AG09309 (cell line): ENCODE results near the gene TLN1.

ENCODE experiments used
- DNase-seq: peaks from one replicate; pipeline ENCODE4 v3.0.0-alpha.2; 2010; ENCODE audit warnings: low read depth
- H3K4me3 ChIP-seq: 2 replicates; pipeline ENCODE4 v1.5.1; 2011; ENCODE audit warnings: mild to moderate bottlenecking, low read depth, low read length, moderate library complexity; ENCODE audit not compliant: control insufficient read depth
- TF ChIP-seq, protein P1 (sequence below): IDR thresholded peaks from 2 replicates; pipeline ENCODE4 v1.5.1; 2011; ENCODE audit warnings: mild to moderate bottlenecking, low read depth, low read length, inconsistent platforms; ENCODE audit not compliant: insufficient read depth, control insufficient read depth; ENCODE audit errors: missing control alignments

The TLN1 gene

DNA sequence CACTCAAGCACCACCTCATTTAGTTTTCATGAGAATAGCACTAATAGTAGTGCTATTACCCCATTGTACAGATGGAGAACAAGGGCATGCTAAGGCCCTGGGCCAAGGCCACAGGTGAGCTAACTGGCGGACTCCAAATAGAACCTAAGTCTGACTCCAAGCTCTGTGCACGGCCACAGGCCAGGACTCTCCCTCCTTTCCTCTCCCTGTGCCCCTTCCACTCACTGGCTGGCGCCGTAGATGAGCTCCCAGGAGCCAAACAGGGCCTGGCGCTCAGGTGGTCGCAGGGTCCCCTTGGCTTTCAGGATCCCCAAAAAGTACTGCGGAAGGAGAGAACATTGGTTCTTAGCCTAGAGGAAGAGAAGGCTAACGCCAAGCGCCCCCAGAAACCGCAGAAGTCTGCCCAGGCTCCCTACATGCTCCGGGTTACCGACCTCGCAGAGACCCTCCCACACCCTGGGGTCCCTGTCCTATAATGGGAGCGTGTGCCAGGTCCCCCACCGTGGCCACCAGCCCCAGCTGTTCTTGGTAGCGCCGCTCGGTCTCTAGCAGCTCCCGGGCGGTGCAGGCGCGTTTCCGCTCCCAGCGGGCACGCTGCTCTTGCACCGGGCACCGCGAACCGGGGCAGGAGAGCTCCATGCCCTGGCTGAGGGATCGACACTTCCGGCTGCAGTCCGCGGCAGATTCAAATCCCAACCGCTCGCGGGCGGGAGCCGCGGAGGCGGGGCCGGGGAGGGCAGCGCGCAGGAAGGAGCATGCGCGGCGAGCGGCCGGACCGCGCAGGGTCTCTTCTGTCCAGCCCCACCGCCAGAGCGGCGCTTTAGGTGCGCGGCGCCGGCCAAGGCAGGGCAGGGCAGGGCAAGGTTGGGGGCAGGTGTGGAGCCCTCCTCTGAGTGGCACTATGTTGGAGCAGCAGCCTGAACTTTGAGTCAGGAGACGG lies 67.2 kb downstream of the TLN1 start, which contains the start of gene ARHGEF39:
Gene ARHGEF39, minus strand, starts transcription at position 665 of the 940 bp plus-strand sequence. Its CDS starts 26 bp downstream, at position 639.
- H3K4me3 ChIP-seq: peak within 1 kb of the TSS; percentile 69
- TF ChIP-seq, protein P1, sequence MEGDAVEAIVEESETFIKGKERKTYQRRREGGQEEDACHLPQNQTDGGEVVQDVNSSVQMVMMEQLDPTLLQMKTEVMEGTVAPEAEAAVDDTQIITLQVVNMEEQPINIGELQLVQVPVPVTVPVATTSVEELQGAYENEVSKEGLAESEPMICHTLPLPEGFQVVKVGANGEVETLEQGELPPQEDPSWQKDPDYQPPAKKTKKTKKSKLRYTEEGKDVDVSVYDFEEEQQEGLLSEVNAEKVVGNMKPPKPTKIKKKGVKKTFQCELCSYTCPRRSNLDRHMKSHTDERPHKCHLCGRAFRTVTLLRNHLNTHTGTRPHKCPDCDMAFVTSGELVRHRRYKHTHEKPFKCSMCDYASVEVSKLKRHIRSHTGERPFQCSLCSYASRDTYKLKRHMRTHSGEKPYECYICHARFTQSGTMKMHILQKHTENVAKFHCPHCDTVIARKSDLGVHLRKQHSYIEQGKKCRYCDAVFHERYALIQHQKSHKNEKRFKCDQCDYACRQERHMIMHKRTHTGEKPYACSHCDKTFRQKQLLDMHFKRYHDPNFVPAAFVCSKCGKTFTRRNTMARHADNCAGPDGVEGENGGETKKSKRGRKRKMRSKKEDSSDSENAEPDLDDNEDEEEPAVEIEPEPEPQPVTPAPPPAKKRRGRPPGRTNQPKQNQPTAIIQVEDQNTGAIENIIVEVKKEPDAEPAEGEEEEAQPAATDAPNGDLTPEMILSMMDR: peak; percentile 7
- DNase-seq: no peak

DNA sequence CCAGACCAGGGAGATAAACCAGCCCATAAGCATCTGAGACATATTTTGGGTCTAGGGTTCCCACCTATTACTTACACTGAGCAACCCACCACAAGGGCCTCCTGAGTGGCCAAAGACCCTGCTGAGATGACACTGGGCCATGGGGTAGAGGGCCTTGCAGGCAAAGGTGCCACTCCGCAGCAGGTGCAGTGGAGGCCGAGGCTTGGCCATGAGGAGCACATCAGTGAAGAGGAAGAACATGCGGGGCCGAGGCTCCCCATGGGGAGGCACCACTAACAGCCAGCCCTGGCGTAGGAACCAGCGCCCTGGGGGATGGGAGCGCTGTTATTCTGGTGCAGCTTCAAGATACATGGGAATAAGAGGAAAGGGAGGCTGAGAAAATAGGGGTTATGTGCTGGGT lies 69.6 kb downstream of the TLN1 start:
- DNase-seq: no peak
- H3K4me3 ChIP-seq: no peak overlapping the region
- TF ChIP-seq, protein P1: no peak

DNA sequence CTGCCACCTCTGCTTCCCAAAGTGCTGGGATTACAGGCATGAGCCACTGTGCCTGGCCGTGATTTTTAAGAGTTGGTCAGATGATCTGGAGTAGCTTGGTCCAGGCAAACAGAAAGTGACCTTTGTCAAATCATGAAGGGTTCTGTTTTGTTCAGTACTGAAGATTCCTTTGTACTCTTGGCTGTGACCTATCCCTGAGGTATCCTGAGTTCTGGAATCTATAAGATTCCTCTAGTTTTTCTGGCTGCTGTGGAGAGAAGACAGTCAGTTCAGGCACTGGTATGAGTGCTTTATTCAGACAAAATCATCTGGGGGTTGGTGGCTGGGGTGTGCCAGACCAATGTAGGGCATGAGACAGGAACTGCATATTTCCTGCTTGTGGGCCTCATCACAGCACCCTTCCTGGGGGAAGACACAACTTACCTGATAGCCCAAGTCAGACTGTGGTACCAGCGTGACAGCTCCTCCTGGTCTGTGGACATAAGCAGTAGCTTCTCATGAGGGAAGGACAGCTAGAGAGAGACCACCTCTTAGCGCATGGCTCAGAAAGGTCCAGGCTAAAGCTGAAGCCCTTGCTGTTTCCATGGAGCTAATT lies 70.1 kb downstream of the TLN1 start:
- no peak for DNase-seq
- TF ChIP-seq, protein P1: no peak

DNA sequence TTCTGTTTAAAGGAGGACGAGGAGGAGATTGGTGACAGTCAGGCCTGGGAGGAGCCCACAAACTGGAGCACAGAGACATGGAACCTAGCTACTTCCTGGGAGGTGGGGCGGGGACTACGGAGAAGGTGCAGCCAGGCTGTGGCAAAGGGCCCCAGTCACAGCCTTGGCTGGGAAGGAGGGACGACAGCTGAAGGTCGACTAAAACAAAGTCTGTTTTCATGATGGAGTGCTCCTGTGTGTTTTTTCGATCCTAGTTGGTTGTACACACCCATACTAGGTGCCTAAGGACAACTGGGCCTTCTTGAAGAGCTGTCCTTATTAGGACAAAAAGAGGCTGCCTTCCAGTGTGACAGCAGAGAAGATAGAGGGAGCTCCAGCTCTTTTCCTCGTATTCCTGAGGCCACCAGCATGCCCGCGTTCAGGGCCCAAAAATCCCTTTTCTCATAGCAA lies 71.0 kb downstream of the TLN1 start:
- no peak for DNase-seq
- TF ChIP-seq, protein P1: peak; percentile 56
- H3K4me3 ChIP-seq: no peak overlapping the region

More for the DNA sequence above, 70.1 kb downstream of the TLN1 start:
- H3K4me3 ChIP-seq: no peak overlapping the region

DNA sequence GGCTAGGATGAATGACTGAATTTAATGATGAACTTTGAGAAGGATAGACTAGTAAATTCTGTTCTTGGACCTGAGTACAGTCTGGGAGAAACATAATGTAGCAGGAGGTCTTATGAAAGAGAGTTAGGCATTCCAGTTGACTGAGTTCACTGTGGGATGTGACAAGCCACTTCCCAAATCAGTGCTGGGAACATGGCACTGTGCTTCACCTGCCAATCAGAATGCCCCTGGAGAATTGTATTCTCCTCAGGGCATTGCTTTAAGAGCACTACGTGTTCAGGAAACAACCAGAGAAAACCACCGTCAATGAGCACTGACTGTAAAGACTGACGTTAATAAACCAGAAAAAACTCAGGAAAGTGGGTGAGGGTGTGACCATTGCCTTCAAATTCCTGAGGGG lies 72.7 kb downstream of the TLN1 start:
- no peak for DNase-seq
- peak overlapping the region; percentile 67 for H3K4me3 ChIP-seq
- TF ChIP-seq, protein P1: no peak

DNA sequence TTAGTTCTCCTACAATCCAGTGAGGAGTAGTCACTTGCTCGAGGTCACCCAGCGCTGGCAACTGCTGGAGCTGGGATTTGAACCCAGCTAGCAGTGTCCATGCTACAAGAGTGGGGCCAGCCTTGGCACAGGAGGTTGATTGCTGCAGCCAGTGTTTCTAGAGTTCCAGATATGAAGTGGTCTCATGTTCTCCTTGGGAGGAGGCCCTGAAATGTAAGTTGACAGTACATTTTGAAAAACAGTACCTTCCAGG lies 73.1 kb downstream of the TLN1 start:
- no peak for DNase-seq
- peak overlapping the region; percentile 67 for H3K4me3 ChIP-seq
- TF ChIP-seq, protein P1: no peak
